Measurements from ENCODE around the gene C4BPB.

The C4BPB gene

DNA sequence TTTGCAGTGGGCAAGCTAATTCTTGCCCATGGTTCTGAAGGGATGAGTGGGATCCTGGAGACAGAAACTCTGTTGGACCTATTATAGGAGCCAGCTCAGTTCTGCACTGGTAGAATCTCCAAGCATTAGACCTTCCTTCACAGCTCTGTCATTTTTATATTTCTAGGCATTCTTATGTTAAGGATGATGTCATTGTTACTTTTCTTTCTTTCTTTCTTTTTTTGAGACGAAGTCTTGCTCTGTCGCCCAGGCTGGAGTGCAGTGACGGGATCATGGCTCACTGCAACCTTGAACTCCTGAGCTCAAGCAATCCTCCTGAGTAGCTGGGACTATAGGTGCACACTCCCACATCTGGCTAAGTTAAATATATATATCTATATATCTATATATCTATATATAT lies 28.1 kb upstream of the C4BPB start:
- no peak for DNase-seq

DNA sequence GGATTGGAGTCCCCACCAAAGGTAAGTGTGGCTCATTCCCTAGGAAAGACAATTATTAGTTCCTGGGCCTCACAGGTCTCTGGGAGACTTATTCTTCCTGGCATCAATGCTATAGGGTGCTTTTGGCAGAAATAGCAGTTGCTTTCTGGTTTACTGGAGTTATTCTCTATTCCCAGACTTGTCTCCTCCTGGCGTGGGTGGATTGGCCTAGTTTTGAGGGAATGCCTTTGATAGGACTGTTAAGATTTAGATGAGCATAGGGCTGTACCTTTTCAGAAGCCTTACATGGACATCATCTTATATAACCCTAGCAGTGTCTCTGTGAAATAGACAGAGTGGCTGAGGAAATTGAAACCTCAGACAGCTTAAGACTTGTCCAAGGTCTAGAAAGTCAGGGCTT lies 26.6 kb upstream of the C4BPB start:
- no peak for DNase-seq

DNA sequence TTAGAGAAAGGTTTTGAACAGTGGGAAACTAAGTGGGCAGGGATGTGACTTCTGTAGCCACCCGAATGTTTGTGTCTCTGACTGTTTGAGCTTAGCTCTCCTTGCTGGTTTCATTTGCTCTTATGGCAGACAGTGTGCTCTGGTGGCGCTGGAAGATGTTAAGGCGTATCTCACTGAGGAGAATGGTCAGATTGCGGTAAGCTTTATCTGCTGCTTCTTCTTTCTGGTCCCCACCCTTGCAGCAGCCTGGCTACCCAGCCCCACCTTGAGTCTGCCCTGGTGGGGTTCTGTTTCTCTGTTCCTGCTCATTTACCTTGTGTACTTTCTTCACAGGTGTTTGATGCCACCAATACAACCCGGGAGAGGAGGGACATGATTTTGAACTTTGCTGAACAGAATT lies 25.6 kb upstream of the C4BPB start:
- no peak for DNase-seq

DNA sequence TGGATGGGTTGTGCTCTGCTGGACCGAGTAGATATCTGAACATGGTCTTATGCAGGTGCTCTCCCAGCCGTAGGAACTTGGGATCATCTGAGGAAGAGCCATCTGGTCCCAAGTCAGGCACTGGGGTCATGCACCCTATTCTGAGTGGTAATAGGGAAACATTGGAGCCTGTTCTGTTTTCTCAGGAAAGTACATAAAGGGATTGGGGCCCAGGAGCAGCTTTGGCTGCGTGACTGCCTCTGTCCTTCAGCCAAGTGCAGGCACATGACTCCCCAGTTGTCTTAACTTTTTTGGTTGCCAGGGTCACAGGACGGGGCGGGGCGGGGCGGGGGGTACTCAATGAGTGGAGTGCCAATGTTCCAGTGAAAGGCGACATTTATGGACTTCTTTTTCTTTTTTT lies 24.1 kb upstream of the C4BPB start:
- DNase-seq: no peak

DNA sequence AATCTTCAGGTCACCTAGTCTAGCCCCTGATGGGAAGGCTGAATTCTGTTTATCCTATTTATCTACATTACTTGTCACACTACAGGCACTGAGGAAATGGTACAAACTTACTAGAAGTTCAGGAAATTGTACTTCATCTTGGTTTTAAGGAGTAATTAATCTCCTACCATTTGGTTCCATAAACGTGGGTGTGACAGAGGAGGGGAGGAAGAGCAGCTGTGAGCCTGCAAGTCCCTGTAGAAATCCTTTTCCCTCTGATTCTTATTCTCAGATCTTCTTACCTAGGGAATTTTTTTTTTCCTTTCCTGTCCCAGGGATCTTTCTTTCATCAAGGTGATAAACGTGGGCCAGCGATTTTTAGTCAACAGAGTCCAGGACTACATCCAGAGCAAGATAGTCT lies 21.5 kb upstream of the C4BPB start:
- no peak for DNase-seq

DNA sequence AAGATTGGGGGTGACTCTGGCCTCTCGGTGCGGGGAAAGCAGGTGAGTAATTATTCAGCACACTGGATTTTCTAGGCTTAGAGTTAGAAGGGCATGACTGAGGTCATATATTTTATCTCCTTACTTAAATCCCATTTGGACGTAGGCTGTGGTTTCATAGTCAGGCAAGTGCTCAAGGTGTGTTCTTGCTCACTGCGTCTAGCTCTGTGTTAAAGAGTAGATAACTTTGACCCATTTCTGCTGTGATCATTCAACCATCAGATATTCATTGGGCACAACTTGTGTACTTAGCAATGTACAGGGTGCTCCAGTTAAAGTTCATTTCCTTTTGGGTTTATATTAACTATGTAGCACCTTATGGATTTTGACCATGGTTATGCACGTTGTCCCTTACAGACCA lies 21.0 kb upstream of the C4BPB start:
- no peak for DNase-seq

DNA sequence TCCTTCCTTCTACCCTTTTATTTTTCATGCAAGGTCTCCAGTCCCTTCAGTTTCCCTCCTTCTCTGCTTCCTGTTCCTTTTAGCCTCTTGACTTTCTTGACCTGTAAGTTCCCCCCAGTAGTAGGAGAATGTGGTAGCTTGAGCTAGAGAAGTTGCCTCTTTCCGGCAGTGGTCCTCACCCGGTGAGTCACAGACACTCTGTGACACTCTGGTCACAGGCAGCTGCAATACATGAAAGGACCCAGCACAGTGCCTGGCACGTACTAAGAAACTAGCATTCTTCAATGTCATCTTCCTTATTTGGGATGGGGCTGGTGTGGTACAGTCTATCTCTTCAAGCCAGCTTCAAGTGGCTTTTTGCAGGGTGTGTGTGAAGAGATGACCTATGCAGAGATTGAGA lies 19.6 kb upstream of the C4BPB start:
- no peak for DNase-seq

DNA sequence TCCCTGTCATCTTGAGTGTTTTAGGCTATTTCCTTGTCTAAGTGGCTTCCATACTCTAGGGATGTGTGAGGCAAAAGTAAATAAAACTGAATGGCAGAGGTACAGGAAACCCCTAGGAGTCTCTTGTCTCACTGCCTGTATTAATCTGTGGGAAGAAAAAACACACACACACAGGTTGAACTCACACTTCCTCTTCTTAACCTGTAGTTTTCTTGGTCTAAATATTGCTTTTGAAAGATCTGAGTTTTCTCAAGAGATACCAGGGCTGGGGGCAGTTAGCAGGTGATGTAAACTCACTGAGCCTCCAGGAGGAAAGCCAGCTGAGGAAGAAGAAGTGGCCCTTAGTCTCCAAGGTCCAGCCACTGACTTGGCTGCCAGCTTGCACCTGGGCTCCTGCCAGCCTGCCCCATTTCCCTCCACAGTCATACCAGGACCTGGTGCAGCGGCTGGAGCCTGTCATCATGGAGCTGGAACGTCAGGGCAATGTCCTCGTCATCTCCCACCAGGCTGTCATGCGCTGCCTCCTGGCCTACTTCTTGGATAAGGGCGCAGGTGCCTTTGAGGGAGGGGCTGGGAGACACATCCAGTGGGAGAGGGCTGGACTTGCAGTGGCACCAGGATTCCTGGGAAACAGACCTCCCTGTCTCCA lies 18.7 kb upstream of the C4BPB start:
- DNase-seq: no peak

DNA sequence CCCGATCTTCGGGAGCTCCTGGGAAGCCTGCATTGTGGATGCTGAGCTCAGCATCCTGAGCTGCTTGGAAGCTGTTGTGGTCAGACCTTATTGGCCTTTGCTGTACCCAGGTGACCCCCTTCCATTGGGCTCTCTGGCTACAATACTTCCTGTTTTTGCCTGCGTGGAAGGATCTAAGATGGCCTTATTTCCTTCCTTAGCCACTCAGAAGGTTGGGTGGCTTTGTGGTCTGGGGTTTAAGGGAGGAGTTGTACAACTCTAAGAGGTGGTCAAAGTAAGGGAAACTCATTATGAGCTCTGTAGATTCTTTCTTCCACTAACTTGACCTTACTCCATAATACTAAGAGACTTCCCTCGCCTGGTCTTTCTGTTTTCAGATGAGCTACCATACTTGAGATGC lies 17.8 kb upstream of the C4BPB start:
- no peak for DNase-seq

DNA sequence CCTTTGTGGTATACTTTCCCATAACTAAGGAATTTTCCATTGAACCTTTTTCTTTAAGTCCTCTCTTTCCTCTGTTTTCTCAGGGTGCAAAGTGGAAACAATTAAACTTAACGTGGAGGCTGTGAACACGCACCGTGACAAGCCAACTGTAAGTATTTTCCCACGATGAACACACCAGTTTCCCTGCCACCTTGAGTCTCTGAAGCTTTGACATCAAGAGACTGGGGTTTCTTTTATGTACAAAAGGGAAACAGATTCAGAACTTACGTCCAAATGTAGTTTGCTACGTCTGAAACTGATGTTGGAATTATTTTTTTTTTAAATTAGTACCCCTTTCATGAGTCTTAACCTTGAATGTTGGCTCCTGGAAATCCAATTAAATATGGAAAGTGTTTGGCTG lies 17.2 kb upstream of the C4BPB start:
- no peak for DNase-seq

DNA sequence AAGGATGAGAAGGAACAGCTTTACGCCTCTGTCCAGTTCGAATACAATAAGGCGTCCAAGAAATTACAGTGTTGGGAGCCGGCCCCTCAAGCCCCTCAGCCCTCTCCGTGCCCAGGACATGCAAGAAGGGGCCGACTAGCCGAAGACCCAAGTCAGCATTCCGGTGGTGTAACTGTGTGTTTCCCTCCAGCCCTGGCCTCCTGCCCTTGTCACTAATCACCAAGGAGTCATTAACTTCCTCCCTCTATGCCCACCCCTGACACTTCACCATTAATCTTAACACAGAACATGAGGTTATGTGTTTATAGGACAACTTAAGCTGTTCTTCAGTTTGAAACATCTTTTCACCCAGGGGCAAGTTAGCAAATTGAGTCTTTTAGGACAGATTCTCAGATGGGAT lies 16.4 kb upstream of the C4BPB start:
- DNase-seq: no peak

DNA sequence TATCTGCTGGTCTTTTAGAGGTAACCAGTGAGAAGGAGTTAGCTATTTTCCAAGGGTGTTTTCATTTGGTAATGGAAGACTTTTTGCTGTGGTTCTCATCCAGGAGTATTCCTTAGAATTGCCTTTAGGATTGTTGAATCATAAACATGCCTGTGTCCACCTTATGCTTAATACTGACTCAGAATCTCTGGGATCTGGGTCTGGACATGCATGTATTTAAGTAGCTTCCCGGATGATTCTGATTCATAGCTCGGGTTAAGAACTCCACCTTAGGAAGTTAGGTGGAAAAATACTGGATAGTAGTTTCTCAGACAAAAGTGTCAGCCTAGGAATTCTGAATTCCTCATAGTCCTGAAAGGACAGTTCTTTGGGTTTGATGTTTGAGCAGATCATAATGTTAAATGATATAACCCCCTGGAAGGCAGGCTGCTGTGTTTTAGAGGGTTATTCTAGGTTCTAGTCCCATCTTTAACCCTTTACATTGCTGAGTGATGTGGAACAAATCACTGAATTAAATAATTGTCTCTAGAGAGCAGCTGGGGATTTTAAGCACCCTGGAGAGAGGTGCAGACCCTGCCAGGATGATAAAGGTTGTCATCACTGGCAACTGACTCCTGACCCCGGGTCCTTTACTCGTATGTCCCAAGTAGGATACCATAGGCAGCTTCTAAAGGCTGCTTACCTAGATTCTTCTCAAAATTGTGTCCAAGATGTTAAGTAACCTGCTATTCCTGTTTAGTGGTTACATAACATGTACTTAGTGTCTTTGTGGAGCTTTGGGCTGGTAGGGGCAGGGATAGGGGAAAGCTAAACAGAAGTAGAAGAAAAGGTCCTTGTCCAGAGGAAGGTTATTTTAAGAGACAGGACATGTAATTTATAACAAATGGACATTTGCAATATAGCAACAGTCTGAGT lies 14.5 kb upstream of the C4BPB start:
- DNase-seq: no peak

DNA sequence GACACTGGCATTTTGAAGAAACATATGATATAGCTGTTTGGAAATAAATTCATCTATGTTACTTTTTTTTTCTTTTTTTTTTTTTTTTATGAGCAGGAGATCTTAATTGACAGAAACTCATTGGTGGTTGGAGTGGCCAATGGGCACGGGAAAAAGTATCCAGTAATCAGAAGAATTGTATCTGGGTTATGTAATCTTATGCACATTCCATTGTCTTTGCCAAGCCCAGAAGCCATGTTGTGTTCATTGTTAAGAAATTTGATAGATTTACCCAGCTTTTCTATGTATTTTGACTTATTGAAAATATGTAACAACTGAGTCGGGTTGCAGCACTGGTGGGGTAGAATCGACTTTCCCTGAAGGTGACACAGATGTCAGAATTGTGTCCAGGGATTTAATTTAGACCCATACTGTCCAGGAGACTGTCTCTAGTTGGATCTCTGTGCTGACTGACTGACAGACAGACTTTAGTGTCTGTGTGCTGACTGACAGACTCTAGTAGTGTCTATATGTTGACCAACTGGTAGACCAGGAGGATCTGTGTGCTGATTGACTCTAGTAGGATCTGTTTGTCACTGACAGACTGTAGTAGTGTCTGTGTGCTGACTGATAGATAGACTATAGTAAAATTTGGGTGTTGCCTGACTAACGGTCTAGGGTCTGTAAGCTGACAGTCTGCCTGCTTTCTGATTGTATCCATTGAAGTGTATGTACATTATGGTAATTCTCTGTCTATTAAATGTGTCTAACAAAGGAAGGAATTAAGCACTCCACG lies 12.3 kb upstream of the C4BPB start:
- DNase-seq: no peak

DNA sequence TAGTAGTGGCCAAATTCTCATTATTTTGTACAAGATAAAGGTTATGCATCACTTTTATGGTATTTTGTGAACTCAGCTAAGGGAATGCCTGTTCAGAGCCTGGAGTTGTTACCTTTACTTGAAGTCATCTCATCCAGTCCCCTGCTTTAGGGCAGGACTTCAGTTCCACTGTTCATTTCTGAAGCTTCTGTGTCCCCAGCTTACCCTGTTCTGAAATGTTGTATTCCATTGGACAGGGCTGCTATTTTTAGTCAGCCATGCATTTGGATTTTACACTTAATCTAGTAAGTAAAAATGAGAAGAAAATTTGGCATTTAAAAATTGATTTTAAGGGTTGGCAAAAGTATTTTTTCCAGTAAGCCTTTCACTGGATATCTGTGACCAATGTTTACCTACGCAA lies 11.6 kb upstream of the C4BPB start:
- DNase-seq: no peak

DNA sequence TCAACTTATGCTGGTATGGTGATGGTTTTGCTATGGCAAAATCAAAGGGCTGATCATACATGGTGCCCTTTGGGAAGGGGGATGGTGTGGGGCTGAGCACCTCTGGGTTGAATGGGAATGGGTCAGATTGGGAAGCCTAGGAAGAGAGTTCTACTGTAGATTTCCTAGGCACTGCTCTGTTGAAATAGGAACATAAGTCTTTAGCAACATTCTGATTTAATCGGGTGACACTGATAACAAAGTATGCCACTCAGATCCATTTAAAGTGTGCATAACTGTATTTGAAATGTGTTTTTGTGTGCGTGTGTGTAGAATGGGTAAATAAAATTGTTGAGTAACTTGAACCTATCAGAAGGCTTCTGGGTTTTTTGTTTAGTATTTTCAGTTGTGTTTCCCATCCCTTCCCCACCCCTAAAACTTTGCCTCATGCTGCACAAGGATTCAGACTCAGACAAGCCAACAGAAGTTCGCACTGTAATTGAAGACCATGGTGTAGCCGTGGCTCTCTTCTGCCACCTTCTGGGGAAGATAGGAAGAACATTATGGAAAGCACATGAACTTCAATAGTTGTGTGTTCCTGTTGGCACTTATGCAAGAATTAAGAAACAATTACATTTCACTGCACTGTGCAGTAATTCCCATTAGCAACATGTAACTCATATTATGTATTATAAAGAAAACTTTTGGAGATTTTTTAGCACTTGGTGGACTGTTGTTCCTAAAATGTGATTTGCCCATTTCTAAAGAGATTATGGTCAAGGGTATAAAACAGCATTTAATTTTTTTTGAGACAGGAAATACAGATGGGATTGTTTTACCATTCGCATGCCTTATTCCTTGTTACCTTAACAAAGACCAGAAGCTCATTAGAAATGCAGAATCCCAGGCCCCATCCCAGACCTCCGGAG lies 10.9 kb upstream of the C4BPB start:
- DNase-seq: peak; percentile 3

DNA sequence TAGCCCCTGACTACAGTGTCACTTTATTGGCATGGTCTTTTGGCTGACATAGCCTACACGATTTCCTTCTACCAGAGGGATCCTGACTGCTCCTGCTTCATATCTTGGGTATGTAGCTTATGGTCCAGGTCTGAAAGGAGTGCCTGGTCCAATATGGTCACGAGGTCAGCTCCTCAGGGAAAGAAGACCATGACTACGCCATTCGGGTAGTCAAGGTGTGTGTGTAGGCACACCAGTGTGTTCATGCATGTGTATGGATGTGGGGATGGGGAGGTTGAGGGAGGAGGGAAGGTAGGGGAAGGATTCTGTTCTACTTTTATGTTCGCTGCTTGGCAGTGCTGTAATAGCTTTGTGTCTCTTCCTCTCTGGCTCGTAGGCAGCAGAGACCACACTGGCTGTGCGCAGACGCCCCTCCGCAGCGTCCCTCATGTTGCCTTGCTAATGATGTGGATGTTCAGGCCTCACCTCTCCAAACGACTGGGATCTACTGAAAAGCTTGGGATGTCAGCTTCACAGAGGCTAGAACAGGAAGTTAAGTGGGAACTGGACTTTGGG lies 10.0 kb upstream of the C4BPB start:
- DNase-seq: no peak

DNA sequence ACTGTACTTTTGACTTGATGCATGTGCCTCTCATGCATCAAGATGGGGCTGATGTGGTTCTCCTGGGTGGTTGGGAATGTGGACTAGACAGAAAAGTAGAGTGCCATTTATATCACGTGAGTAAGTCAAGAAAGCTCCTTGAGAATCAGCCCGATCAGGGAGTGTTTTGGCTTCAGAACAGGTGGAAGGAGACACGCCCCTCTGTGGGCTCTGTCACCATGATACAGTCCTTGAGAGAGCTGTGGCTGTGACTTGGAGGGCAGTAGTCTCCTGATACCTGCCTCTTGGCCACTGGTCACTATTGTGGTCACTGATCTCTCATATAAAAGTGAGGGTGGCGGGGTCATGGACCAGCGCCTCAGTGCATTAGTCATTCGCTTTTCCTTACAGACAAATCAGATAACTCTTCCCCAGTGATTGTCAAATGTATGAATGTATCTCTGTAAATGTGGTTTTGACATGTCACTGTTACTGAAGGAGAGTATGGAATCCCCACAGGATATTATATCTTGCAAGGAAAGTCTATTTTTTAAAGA lies 8.9 kb upstream of the C4BPB start:
- no peak for DNase-seq

DNA sequence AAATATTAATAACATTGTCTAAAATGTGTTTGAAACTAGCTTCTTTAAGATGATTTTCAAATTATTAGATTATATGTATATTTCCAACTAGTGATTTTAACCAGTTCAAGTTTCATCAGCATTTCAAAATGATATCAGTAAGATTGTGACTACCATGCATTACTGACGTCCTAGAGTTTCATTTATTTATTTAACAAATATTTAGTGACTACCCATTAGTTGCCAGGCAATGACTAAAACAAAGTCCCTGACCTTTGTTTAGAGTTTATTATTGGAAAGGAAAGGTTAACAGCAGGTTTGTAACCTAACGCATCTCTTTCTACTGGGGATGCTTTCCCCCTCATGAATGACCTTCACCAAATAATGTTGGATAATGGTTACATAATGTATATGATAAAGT lies 7.6 kb upstream of the C4BPB start:
- DNase-seq: no peak

DNA sequence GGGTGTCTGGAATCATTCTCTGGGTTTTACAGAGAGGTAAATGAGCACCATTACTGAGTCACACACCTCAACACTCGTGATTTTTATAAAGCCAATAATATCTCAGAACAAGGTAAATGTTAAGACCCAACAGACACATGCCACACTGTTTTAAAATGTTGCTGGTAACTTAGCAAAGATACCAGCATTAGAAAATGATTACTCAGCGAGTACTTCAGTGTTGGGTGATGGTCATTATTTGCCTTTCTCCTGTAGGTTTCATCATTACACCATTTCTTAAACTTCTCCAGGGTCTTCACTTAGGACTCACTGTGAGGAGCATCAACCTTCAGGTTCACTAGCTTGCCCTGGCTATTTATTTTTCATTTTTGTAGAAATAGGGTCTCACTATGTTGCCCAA lies 6.9 kb upstream of the C4BPB start:
- DNase-seq: no peak

DNA sequence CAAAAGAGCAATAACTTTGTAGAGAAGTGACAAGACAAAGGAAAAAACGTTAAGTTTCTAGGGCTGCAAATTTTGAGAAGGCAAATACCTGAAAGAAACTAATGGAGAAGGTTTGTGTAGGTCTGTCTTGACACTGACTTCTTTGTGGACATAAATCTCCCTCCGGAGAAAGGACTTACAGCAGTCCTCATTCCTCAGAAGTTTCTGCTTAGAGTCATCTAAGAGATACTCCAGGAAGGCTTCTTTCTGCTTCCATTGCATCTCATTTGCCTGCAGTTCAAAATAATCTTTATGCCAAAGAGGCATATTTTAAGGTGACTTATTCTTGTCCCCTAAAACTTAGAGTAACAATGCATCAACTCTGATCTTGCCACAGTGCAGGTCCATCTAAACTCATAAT lies 4.4 kb upstream of the C4BPB start:
- DNase-seq: no peak

DNA sequence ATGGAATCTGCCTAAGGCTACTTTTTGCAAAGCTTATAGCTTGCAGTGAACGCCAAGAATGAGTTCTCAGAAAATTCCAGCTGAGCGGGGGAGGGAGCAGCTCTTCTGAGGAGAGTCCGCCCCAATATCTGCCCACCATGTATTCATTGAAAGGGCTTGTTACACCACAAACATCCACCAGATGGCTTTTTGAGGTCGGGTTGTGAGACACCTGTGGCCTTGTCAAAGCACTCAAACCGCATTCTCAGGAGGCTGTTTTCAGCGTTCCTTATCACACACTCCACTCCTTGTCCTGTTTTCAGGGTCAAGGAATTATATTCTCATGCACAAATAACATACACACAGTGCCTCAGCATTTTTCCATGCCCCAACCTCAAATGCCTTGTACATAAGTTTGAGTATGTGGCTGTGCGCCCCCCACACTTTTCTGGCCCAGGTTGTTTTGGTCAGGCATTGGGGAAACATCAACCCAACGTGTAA lies 3.9 kb upstream of the C4BPB start:
- no peak for DNase-seq

DNA sequence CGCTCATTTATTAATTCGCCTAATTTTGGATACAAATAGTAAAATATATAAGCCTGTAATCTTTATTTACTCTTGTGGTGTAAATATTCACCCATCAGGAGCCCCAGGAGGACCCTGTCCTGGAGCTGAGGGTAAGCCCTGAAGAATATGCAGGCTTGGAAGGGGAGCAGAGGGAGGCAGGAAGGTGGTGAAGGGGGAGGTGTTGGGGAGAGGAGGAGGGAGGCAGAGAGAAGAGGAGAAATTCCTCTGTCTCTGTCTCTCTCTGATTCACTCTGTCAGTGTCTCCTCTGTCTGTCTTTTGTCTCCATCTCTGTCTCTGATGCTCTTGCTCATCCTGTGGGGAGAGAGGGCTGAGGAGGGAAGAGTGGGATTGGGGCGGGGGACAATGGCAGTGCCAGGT lies 2.8 kb upstream of the C4BPB start:
- DNase-seq: no peak

Measured in NCI-H526 treated with DMSO at 0.1 percent for 48 hours (cell line).